GM13976 (cell line): ENCODE measurements around the gene STRBP.

Source experiments
- DNase-seq: peaks from one replicate; pipeline ENCODE4 v3.0.0; 2012; ENCODE audit warnings: low spot score
- CTCF ChIP-seq: IDR thresholded peaks from 2 replicates; pipeline ENCODE4 v1.5.1; 2012; ENCODE audit warnings: borderline replicate concordance, mild to moderate bottlenecking; ENCODE audit not compliant: insufficient read depth; ENCODE audit errors: extremely low read depth, missing control alignments, control extremely low read depth
- in situ Hi-C: fragments of 300-500 bp; cut with MboI; formaldehyde crosslinking; loops from one replicate; pipeline ENCODE4 v1.12.0; 2022; ENCODE audit warnings: low sequenced_read_pairs, mixed read lengths, inconsistent platforms; ENCODE audit not compliant: unreplicated experiment

STRBP gene

GRCh38 chr9:123263227-123263626, 5.2 kb downstream of the STRBP start:
- TF ChIP-seq CTCF: no peak
- no peak for DNase-seq
- in situ Hi-C loops: no loop called here

GRCh38 chr9:123262338-123262737, 6.0 kb downstream of the STRBP start:
- DNase-seq: no peak
- no peak for TF ChIP-seq CTCF
- in situ Hi-C loops: no loop called here

- no peak for DNase-seq
- no peak for TF ChIP-seq CTCF
- in situ Hi-C loops: no loop called here
These were observed 7.2 kb downstream of the STRBP start for GRCh38 chr9:123261006-123261677.

GRCh38 chr9:123260340-123260739, 8.0 kb downstream of the STRBP start:
- TF ChIP-seq CTCF: no peak
- in situ Hi-C loops: no loop called here

GRCh38 chr9:123257276-123257675, 11.1 kb downstream of the STRBP start:
- no peak for DNase-seq
- in situ Hi-C loops: no loop called here
- no peak for TF ChIP-seq CTCF

More at GRCh38 chr9:123260340-123260739, 8.0 kb downstream of the STRBP start:
- no peak for DNase-seq

- no peak for TF ChIP-seq CTCF
- no peak for DNase-seq
- in situ Hi-C loops: no loop called here
These were observed 12.7 kb downstream of the STRBP start for GRCh38 chr9:123255718-123256117.

GRCh38 chr9:123253204-123253603, 15.2 kb downstream of the STRBP start:
- DNase-seq: no peak
- in situ Hi-C loops: no loop called here
- TF ChIP-seq CTCF: no peak
